NK-92 (cell line): ENCODE results near the gene GZMM.
A peak's percentile ranks its signal among the peaks of the same experiment; 100 is the strongest.

Source experiments
- DNase-seq: peaks from one replicate; lab custom pipeline; 2025; ENCODE audit not compliant: unreplicated experiment; lab: John Stamatoyannopoulos, UW

The GZMM gene

GRCh38 chr19:558770-559439 is 15.1 kb downstream of the GZMM start:
- DNase-seq, result no peak

- no peak for DNase-seq
Measured at GRCh38 chr19:560121-560520, 16.3 kb downstream of the GZMM start.

- DNase-seq, result no peak
Measured at GRCh38 chr19:566403-566802, 22.6 kb downstream of the GZMM start.

DNA sequence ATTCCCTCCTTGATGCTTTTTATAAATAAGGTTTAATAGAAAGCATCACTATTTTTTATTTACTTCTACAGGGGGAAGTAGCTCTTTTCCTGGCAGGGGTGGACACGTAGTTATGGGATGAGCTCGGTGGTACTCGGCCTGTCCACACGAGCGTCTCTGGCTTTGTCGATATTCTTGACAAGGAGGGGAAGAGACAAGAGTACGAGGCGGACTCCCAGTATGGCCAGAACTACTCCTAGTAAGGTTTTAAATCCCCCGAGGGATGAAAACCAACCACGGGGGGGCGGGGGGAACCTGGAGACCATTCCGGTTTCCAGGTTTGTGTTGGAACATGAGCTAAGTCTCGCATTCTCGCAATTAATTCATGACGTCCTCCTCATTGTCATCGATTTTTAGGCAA is 23.0 kb downstream of the GZMM start:
- no peak for DNase-seq

DNA sequence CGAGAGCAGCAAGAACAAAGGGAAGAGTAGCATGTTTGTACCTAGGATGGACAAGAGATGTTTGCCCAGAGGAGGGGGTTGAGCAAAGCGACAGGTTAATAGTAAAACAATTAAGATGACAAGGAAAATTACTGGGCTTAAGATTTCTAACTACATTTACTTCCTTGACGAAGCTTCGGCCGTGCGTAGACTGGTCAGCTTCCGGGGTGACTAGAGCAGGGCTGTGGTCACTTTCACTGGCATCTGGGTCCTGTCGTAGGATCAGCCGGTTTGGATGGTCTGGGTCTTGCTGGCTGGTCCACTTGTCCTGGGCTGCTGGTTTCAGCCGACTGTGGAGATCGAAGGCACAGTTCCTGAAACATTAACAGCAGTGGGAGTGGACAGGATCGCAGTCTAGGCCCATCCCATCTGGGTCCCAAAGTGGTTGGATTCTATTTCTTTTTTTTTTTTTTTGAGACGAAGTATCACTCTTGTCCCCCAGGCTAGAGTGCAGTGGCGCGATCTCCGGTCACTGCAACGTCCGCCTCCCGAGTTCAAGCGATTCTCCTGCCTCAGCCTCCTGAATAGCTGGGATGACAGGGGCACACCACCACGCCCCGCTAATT is 23.5 kb downstream of the GZMM start:
- no peak for DNase-seq

DNA sequence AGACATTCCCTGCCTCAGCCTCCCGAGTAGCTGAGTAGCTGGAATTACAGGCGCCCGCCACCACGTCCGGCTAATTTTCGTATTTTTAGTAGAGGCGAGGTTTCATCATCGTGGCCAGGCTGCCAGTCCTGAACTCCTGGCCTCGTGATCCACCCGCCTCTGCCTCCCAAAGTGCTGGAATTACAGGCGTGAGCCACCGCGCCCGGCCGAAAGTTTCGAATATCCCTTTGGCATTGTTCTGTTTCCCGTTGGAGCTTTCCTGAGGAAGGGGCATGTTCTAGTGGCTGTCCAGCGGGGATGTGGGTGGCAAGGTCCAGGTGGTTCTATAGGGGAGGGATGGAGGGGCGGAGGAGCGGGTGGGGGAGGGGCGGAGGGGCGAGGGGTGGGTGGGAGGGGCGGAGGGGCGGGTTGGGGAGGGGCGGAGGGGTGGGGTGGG is 26.4 kb downstream of the GZMM start:
- no peak for DNase-seq

GRCh38 chr19:570937-571565 is 27.2 kb downstream of the GZMM start:
- DNase-seq, result no peak

DNA sequence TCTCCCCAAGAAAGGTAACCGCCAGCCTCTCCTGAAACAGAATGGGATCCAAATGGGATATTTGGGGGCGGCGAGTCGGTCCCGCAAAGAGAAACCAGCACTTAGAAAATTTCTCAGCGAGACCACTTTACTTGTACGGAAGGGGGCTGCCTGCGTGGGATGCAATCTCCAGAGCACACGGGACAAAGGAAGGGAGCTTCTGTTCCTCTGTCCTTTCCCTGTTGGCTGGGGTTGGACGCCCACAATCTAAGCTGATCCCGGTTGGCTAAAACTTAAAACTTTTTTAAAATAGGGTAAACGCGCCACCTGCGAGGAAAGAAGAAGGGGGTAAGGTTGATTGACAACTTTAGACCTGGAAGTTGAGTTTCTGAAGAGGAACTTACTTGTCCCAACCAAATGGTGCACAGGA is 27.7 kb downstream of the GZMM start:
- no peak for DNase-seq

- DNase-seq, result peak; percentile 87
Measured at GRCh38 chr19:572140-572742, 28.4 kb downstream of the GZMM start, which contains the start of gene BSG. Gene BSG, plus strand, starts transcription at chr19:572596. Its CDS starts 39 bp downstream, at chr19:572635.

GRCh38 chr19:572743-573518 is 29.1 kb downstream of the GZMM start:
- DNase-seq, result no peak

DNA sequence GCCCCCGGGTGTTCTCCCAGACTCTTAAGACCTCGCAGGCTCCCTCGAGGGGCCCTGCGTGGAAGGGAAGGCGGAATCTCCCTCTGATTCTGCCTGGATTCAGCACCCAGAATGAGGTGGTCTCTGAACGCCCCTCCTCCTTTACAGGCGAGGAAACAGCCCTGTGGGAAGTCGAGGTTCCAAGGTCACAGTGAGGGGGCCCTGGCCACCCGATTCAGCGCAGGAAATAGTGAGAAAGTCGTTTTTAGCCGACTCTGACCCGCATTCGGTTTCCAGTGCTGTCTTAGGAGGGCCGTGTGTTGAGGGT is 29.6 kb downstream of the GZMM start:
- DNase-seq, result no peak

DNA sequence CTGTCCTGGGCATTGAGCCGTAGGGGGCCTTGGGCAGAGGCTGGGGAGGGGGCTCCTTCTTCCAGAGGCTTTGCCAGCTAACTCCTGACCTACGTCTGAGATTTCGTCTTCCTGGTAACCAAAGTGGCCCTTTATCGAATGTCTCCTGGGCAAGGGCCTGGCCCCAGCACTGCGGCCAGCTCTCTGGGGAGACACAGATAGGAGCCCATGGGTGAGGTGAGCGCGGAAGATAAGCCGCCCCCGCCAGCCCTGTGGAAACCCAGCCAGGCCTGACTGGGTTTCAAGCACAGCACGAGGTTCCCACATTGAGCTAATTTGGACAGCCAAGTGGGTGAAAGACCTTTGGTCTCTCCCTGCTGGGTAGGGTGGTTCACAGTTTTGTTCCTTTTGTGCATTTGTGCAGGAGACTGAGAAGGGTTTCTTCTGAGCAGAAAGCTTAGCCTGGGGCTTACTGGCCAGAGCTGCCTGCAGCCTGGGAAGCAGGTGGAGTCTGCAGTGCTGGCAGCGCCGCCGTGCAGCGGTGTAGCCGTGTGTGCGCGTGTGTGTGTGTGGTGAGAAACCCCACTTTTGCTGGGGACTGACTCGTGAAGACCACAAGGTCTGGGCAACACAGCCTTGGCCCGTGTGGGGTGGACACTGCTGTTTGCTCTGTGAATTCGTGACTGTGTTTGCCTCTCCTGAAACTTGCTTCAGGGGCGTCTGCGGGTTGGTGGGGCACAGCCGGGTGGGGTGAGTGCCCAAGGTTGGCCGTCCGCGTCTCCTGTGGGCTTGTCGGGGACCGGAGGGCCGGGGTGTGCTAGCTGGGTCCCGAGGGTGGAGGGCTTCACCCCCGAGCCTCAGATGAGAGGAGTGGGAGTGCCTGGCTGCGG is 31.0 kb downstream of the GZMM start:
- no peak for DNase-seq

GRCh38 chr19:575527-576506 is 32.0 kb downstream of the GZMM start:
- no peak for DNase-seq

DNA sequence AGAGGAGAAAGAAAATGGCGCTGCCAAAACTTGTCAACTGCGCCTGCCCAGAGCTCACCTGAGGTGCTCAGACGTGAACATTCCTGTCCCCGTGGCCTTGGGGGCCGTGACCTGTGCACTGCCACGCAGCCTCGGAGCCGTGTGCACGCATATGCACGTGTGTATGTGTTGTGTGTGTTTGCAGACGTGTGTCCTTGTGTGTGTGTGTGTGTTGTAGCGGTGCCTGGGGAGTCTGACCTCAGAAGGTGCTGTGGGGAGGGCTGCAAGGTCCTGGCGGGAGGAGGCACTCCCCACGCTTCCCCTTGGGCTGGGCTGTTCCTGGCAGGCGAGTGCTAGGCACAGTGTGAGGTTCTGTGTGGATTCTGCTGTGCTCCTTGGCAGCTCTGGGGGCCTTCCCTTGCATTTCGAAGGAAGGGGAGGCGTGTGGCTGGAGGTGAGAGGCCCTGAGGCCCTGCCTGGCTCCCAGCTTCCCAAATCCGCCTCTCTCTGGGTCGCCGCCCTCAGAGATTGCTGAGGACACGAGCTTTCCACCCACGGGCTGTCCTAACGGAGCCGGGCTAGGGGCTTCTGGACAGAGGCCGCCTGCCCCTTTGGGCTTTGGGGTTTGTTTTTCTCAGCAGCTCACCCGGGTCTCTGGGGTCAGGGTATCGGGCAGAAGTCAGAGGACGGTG is 33.0 kb downstream of the GZMM start:
- no peak for DNase-seq

DNA sequence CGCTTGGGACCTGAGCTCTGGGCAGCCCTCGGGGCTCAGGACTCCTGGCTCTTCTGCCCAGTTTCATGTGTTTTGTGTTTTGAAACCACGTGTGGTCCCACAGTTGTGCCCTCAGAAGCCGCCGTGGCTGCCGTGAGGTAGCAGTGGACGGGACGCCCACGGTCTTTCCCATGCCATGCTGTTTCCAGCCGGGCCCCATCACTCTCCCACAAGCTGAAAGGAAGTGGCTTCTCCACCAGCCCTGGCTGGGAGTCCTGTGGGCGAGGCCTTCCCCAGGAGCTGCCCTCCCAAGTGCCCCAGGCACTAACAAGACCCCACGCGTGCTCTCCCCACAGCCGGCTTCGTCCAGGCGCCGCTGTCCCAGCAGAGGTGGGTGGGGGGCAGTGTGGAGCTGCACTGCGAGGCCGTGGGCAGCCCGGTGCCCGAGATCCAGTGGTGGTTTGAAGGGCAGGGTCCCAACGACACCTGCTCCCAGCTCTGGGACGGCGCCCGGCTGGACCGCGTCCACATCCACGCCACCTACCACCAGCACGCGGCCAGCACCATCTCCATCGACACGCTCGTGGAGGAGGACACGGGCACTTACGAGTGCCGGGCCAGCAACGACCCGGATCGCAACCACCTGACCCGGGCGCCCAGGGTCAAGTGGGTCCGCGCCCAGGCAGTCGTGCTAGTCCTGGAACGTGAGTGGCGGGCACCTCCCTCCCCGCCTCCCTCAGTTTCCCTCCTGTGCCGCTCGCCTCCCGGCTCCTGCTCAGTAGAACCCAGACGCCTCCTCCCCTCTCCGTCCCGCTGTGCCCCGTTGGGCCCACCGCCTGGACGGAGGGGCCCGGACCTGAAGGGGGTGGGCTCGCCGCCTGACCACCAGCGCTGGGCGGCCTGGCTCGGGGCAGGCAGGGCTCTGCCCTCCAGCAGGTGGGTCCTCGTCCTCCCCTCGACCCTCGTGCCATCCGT is 33.9 kb downstream of the GZMM start:
- no peak for DNase-seq

DNA sequence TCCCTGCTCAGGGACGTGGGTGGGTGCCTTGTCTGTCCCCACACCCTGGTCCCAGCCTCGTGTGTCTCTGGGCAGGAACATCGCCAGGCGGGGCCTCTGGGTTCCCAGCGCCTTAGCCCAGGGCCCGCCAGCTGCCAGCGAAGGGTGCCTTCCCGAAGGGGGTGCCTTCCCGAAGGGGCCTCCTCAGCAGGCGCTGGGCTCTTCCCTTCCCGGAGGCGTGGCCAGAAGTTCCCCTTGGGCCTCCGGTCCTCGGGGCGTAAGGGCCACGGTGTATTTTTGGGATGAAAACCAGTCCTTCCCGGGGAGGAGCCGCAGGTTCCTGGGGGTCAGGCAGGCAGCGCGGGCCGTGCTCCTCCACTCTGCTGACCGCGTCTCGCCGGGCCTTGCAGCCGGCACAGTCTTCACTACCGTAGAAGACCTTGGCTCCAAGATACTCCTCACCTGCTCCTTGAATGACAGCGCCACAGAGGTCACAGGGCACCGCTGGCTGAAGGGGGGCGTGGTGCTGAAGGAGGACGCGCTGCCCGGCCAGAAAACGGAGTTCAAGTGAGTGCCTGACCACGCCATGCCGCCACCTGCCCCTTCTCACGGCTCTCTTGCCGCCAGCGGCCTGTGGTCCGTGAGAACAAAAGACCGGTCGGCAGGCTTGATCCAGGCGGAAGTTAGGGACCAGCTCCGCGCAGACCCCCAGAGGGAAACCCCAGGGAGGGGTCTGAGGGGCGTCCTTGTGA is 35.4 kb downstream of the GZMM start:
- no peak for DNase-seq

GRCh38 chr19:579842-580155 is 35.9 kb downstream of the GZMM start:
- no peak for DNase-seq
